NOMO-1 treated with DMSO at 0.1 percent for 48 hours (cell line): ENCODE results near the gene FGFBP3.

Experiments used
- DNase-seq: peaks from one replicate; lab custom pipeline; 2025; ENCODE audit not compliant: unreplicated experiment; lab: John Stamatoyannopoulos, UW

FGFBP3 gene

DNA sequence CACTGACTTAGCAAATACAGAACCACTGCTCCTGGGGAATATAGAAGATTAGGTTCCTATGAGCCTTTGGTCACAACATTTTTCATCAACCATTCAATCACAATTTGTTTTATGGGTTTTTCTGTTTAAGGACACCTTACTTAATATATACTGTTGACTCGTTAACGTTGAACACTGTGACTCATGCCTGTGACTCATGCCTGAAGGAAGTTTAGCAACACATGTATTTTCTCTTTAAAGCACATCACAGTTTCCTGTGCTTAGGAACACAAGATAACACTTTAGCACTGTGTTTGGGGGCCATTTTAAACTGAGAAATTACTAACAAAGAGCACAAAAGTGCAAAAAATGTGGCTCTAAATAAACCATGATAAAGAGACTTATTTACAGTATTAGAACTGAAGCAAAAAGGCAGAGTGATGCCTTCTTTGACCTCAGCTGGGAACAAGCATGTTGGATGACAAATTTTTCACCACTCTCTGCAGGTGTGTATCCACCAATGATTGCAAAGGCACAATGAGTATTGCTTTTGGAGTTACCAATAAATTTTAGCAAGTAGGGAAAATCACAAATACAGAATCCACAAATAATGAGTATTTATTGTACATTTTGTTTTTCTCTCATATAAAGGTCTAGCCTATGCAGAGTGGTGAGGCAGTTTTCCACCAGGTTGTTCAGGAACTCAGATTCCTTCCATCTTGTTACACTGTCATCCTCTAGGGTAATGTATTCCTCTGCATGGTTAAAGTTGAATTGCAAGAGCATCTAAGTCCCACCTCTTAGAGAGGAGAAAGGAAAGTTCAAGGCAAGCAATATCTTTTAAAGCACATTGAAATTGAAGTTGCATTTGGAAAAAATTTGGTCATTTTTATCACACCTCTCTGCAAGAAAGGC lies 7.3 kb downstream of the FGFBP3 start:
- peak; percentile 94 for DNase-seq

DNA sequence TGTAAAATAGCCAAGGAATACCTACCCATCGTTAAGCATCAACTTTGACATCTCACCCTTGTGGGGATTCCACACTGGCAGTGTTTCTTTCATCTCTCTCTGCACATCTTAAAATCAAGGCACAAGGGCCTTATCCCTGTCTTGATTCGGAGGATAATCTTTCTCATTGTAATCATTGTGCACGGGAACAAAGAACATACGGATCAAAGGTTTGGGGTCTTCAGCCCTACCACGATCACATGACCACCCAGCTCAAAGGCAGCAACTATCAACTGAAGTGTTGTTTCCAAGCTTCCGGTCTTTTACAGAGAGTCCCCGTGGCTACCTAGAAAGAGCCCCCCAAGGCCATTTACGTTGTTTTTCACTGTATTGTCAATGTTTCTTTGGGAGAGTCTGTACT lies 11.9 kb downstream of the FGFBP3 start:
- DNase-seq: no peak

DNA sequence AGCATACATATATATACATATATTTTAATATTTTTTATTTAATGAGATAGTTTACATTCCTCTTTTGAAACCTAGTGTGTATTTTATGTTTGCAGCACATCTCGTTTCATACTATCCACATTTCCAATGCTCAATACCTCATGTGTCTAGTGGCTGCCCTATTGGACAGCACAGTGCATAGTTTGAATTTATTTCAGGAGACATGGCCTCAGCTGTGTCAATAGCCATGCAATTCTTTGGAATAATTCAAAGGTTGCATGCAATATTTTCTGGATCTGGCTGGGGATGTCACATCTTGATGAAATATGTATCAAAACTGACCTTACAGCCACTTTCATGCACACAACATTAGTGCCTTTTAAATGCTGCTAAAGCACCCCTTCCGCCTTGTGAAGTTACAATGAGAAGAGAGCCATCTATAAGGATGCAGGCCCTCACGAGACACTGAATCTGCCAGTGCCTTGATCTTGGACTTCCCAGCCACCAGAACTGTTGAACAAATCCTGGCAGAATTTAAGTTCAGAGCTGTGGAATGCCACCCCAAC lies 13.0 kb downstream of the FGFBP3 start:
- no peak for DNase-seq

DNA sequence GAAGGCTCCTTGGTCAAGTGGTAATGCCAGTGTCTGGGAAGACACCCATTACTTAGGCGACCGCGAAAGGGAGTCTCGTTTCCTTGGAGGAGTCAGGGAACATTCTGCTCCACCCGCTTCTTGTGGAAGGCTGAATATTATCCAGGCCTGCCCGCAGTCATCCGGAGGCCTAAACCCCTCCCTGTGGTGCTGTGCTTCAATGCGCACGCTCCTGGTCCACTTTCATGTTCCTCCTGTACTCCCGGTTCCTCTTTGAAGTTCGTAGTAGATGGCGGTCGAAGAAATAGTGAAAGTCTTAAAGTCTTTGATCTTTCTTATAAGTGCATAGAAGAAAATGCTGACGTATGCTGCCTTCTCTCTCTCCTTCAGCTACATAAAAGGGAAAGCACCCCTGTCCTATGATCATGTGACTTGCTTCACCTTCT lies 15.0 kb downstream of the FGFBP3 start:
- peak; percentile 63 for DNase-seq

DNA sequence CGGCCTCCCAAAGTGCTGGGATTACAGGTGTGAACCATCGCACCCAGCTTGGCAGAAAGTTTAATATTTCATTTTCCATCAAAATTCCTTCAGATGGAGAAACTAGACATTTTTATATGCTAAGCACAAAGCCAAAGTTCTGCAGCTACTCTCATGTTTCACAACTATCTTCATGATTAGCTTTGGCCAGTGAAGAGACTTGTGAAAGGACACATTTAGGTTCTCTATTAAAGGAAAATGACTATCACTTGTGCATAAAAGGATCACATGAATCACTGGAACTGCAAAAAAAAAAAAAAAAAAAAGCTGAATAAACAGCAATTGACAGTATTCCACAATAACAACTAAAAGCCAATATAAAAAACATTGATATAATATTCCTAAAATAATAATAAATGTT lies 16.2 kb downstream of the FGFBP3 start:
- DNase-seq: no peak

DNA sequence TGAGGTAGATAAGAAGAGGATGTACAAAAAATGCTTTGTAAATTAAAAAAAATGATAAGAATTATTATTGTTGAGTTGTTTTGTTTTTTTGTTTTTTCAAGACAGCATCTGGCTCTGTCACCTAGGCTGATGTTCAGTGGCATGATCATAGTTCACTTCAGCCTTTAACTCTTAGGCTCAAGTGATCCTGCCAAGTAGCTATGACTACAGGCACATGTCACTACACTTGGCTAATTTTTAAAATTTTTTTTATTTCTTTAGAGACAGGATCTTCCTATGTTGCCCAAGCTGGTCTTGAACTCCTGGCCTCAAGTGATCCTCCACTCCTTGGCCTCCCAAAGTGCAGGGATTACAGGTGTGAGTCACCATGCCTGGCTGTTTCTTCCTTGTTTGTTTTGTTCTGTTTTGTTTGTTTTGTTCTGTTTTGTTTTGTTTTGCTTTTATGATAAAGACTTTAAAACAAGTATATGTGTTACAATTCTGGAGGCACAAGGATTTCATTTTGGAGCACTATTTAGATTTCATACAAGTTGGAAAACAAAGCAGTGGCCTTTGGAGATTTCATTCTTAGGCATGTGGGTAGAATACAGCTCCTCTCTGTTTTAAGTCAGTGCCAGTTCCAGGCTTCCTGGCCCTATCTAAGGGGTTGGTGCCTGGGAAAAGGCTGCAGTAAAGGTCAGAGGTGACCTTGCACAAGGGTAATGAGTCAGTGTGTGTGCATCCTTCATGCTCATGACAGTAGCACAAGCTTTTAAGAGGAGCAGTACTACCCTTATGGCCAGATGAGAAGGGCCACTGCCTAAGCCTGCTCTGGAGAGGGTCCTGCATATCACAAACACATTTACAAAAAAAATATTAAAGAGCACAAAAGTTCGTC lies 17.9 kb downstream of the FGFBP3 start:
- no peak for DNase-seq

DNA sequence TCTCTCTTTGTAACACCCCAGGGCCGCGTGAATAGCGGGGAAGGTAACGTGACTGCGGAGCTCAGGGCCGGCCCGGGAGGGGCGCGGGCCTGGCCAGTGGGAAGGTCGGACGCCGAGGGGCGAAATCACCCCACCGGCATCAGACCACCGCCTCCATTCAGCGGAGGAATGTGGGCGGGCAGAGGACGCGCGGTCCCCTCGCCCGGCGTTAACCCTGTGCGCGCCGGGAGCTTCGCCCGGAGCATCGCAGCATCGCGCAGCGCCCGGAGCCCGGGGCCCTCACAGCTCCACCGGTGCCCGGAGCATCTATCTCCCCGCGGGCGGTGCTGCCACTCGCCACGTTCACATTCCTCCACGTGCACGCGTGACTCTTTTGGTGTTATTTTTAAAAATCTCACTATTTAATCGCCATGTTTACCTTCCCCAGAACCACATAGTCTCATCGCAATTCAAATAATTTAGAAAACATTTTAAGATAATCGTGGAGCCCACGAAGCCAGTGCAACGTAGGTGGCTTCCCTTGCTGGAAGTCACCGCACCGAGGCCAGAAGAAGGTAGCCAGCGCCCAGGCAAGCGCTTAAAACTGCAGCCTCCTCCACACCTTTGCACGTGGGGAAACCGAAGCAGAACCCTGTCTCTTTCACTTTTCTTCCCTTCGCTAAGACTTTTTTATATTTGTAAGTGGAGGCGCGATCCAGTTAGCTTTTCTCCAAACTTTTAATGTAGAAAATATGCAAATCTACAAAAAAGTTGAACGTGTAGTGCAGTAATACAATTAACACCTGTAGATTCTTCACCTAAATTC lies 21.8 kb downstream of the FGFBP3 start:
- no peak for DNase-seq

DNA sequence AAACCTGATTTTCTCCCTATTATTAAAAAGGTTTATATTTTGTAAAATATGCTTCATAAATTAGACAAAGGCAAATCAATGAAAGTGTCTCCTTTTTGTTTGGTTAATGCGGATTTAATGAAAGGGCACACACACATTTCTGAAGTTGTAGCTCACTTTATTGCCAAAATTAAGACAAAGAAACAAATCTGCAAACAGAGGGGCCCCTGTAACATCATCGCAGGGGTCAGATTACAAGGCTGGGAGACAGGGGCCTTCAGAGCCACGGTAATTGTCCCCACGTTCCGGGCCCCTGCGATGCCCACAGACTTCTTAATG lies 22.4 kb downstream of the FGFBP3 start:
- no peak for DNase-seq

DNA sequence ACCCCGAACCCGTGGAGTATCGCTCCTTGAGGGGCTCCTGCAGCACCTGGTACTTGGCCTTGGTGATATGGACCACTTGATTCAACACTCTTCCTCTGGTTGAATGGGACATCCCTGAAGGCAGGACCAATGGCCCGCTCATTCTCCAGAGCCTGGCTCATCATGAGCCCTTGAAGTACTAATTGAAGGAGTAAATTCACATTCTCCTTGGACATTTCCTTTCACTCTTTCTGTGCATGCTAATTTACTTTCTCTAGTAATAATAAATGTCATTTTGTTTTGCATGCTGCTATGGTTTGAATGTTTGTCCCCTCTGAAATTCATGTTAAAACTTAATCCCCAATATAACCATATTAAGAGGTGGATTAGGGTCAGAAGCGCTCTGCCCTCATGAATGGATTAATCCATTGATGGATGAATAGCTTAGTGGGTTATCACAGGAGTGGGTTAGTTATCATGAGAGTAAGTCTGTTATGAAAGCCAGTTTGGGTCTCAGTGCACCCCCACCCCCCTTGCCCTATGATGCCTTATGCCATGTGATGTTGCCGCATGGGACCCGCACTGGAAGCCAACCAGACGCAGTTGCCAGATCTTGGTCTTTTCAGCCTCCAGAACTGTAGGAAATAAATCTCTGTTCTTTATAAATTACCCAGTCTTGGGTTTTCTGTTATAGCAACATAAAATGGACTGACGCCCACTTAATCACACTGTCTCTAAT lies 23.8 kb downstream of the FGFBP3 start:
- DNase-seq: no peak

DNA sequence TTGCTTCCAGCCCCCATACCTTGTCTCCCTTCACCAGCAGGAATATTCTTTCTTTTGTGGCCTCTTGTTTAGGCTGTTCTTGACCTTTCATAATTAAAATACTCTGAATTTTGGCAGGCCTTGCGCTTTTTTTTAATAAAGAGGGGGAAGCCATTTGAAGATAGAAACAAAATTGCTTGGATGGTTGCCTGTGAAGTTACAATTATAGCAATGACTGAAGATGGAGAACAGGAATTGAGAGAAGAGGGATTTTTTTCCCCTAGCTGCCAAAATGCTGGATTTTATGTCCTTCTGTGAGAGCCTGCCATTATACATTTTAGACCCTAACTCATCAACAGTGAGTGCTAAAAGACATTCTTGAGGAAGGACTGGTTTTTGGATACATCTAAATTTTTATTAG lies 24.8 kb downstream of the FGFBP3 start:
- DNase-seq: no peak

DNA sequence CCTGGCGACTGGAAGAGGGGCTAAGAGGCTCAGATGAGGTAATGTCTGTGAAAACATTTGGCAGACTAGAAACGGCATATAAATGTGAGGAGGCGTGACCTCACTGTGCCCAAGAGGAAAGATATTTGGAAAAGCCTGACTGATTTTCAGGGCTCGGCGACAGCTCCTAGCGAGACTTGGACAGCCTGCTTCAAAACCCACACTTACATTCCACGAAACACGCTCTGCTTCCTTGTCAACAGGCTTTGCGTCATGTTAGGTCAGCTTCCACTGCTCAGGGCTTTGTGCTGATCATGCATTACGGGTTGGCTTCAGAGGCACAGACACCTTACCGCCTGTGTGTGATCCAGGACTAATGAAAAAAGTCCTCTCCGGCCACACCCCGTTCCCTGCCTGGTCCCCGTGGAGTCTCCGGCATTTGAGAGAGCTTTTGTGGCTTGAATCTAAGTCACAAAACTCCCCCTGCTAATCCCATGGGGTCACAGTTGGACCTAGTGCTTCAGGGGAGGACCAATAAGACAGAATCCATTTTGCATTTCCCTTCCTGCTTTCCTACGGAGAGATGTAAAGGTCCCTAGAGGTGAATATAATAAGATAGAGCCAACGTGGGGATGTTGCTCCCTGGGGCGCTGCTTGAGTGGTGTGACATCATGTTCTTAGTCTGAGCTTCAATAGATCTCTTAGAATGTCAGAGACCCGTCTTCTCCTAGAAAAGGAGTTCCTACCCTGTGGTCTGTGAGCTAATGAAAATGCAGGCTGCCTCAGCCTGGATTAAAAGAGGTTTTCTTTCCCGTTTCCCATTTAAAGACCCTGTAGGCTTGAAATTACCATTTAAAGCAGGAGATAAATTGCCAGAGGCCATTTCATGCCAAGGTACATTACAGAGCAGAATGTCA lies 25.5 kb downstream of the FGFBP3 start:
- DNase-seq: no peak

DNA sequence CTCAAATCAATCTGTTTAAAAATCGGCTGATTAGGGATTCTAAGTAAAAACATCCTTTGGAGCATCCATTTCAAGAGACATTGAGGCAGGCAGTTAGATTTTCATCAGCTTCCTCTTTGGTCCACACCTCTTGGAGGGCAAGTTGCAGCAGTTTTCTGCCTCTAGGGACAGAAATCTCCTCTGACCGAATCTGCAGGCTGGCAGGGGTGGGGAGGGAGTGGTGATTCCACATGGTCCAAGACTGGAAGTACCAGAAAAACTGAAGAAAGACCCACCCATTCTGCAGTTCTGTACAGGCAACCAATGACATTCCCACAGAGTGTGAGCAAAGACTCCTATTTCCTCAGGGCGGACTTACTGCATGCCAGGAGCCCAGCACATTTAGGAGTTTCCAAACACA lies 29.0 kb downstream of the FGFBP3 start:
- DNase-seq: no peak

DNA sequence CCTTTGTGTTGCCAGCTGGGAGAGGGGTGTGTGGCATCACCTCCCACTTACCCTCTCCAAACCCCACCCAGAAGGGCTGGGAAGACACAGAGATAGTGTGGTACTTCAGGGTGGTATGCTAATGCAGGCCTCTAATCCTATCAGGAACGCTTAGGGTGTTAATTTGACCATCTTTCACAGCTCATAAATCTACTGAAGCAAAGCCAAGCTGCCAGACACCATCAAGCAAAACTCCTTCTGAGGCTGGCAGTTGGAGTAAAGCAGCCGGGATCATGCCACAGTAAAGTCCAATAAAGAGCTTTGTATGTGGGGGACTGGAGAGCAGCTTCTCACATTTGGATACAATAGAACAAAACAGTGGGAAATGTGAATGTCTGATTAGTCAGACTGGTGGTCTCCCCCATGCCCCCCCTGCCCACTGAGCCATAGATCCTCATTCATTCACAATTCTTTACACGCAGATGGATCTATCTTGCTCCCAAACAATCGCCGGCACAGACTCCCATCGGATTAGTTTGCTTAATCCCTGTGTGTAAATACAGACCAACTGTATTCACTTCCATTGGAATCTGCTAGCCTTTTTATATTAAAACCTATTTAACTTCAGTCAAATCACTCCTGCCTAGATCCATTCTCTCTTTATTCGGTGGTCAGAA lies 29.6 kb downstream of the FGFBP3 start:
- no peak for DNase-seq

DNA sequence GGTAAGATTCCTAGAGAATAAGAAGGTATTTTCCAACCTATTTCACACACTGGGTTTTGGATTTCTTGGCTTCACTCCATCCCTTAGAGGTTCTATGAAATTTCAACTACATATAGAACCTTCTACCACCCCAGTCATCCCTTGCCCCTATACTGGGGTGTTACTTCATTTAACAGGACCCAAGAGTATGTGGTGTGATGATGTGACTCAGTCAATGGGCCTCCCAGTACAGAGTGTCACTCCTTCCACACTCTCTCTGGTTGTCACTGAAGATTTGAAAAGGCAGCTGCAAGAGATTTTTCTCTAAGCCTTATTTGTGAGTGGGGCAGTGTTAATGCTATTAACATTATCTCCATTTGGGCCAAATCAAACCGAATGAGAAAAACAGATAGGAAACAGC lies 33.5 kb downstream of the FGFBP3 start:
- DNase-seq: no peak

DNA sequence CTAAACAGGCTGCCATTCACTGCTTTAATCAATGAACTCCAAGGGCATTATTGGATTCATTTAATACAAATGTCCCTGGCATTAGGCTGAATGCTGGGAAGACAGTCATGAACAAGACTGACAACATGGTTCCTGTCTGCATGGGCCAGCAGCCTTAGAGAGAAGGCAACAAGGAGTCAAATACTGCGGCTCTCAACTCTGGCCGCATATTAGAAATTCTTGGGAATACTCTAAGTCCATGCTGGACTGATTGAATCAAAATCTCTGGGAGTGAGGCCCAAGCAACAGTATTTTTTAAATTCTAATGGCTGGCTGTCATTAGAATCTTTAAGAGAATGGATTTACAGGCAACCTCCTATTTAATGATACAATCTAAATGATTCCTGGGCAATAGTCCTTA lies 34.1 kb downstream of the FGFBP3 start:
- no peak for DNase-seq

DNA sequence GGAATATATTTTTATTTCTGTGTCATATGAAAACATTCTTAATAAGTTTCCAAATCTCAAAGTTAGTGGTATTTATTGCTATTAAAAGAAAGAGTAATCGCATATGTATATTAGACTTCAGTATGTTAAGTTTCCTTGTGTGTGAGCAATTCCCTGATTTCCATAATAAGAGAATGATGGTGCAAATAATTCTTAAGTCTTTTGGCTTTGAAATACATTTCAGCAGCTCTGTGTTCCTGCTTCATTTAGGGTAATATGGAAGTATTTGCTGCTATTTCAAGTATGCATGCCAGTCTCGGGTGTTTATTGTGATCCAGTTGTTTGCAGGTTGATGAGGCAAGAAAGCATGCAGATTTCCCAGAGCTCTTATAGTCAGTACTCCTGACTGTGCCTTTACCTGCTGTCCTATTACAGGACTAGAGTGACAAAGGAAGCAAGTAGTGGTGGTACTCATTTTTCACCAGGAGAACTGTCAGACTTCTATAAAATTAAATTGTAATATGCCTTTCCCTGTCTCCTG lies 43.7 kb downstream of the FGFBP3 start:
- DNase-seq: no peak

DNA sequence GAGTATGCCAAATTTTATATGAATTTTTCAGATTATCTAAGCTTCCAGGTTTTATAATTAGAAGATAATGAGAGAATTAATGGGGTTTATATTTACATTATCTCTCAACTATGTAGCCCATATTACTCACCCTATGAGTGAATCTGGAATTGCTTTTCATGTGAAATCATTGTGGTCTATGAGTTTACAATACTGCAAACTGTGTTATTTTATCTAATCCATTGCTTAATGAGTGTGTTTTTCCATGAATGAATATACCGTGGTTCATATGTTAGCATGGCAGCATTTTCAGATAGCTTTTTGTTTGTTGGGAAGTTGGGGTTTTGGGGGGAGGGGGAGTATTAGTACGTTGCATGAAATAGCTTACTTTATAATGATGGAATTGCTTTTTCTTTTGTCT lies 44.5 kb downstream of the FGFBP3 start:
- no peak for DNase-seq

DNA sequence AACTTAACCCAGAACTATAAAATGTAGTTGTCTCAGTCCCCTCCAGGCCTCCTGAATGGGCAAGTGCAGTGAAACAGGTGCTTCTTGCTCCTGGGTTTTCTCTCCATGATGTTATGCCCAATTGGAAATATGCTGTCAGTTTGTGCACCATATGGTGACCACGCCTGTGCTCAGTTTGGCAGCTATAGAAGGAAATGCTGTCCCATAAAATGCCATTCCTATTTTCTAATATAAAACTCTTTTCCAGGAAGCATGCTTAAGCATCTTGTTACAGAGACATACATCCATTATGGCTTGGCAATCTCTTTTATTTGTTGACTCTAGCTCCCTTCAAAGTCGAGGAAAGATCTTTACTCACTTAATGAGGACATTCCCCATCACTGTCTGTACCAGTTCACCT lies 45.2 kb downstream of the FGFBP3 start:
- DNase-seq: no peak

DNA sequence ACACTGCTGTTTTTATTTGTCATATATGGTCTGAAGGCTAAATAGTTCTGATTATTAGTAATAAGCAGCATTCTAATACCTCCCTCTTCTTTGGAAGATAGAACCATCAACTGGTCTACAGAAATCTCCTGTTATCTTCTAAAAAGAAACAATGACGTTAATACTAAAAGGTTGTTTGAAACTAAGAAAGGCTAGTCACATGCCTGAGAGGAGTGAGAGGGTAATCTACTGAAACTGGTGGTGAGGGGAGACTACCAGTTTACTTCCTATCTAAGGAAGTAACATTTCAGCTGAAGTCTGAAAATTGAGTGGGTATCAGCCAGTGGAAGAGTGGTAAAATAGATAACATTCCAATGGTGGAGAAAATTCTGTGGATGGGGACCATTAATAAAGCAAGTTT lies 48.4 kb downstream of the FGFBP3 start:
- no peak for DNase-seq
